NCI-H82 treated with DMSO at 0.1 percent for 48 hours (cell line): Measurements from ENCODE around the gene TESK2.
"Not testable (repeated sequence)": the region's sequence is repeated elsewhere in the genome, so short reads cannot be mapped to it uniquely, and the experiment has no call there.

Source experiments
- DNase-seq: peaks from one replicate; lab custom pipeline; 2025; ENCODE audit not compliant: unreplicated experiment; lab: John Stamatoyannopoulos, UW

TESK2 gene, protein sequence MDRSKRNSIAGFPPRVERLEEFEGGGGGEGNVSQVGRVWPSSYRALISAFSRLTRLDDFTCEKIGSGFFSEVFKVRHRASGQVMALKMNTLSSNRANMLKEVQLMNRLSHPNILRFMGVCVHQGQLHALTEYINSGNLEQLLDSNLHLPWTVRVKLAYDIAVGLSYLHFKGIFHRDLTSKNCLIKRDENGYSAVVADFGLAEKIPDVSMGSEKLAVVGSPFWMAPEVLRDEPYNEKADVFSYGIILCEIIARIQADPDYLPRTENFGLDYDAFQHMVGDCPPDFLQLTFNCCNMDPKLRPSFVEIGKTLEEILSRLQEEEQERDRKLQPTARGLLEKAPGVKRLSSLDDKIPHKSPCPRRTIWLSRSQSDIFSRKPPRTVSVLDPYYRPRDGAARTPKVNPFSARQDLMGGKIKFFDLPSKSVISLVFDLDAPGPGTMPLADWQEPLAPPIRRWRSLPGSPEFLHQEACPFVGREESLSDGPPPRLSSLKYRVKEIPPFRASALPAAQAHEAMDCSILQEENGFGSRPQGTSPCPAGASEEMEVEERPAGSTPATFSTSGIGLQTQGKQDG

DNA sequence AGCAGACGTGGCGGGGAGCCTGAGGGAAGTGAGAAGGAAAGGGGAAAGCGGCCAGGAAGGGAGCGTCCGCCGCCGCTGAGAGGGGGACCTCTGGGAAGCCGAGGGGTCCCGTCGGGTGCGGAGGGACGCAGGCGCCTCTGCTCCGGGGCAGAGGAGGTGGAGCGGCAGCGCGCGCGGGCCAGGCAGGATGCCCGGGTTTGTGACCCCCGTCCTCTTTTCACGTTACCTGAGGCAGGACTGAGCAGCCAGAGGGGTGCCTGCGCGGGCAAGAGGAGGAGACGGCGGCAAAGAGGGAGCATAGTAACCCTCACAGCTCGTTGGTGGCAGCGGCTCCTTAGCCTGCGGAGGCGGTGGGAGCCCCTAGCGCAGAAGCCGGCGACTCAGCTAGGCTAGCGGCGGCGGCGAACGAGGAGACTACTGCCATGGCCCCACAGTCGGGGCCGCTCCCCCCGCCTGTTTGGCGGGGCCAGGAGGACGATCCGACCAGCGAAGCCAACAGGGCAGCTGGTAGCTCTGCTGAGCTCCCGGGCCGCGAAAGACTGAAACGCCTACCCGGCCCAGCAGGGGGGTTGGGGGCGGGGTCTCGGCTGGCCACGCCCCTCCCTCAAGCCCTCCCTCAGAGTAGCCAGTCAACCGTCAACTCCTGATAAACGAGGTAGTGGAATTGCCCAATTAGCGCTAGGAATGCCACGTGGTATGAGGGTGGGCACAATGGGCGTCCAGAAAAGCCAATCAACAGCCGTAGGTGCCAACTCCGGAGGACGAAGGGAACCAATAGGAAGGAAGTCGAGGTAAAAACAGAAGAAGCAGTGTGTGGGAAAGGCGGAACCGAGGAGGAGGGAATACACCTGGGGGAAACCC, at the start of gene TESK2:
TSS of gene TESK2 (minus strand) at position 538 of the 861 bp plus-strand sequence. CDS start 33,378 bp downstream, outside the sequence.
- peak; percentile 100 for DNase-seq

DNA sequence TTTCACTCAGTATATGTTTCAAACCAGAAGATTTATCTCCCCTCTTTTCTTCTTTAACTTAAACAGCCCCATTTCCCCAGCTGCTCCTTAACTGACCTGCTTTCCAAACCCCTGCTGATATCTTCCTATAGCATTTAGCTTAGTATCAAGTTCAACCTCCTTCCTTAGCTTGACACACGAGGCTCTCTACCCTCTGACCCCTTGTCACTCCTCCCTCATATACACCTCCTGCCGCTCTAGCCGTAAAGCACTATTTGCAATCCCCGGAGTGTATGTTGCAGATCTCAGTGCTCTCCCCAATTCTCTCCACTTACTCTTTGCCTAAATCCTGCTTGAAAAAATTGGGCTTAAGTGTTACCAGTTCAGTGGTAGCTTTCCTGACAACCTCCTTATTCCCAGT, 45.9 kb upstream of the TESK2 start:
- DNase-seq, result no peak

DNA sequence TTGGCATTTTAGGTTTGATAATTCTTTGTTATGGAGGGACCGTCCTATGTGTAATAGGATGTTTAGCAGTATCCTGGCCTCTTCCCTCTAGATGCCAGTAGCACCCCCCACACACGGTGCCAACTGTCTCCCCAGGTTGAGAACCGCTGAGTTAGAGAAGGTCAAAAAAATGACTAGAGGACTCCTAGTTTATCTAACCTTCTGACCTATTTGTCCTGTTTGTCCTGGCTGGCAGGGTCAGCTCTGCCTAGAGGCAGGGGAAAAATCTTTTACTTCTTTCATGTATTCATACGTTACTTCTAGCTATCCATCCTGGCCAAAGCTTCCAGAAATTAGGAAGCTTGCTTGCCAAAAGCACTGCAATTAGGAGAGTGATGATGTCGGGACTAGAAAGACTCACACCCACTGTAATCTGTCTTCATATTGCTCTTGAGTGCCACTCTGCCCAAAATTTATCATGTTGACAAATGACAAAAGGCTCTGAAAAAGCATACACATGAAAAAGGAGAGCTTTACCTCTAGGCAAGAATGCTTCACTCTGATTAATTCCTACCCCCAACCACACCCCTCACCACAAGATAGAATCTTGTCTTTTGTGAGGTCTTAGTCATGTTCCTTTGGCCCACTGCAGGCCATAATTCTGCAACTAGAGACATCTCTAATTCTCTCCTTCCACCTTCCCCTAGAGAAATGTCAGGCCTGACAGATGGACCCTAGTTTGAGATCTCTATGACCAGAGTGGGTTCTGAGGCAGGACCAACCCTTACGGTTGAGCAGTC, 45.2 kb upstream of the TESK2 start:
- DNase-seq, result no peak

DNA sequence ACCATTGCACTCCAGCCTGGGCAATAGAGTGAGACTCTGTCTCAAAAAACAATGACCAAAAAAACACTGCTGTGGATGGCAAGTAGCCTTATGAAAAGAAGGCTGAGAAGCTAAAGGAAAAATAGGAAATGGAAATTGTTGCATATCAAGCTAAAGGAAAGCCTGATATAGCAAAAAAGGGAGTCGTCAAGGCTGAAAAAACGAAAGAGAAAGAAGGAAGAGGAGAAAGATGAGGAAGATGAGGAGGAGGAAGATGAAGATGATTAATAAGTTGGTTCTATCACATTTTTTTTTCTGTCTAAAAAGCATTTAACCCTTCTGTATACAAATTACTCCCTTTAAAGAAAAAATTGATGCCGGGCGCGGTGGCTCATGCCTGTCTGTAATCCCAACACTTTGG, 40.9 kb upstream of the TESK2 start:
- DNase-seq, result no peak

DNA sequence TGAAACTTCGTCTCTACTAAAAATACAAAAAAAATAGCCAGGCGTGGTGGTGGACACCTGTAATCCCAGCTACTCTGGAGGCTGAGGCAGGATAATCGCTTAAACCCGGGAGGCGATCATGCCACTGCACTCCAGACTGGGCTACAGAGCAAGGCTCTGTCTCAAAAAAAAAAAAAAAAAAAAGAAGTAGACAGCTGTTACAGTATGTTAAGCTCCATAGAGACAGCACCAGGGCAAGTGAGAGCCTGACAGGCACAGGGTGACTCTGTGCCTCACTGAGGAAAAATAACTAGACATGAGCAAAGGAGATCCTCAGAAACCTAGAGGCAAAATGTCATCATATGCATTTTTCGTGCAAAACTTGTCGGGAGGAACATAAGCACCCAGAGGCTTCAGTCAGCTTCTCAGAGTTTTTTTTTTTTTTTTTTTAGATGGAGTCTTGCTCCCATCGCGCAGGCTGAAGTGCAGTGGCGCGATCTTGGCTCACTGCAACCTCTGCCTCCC, 39.7 kb upstream of the TESK2 start:
- DNase-seq, result peak; percentile 53

DNA sequence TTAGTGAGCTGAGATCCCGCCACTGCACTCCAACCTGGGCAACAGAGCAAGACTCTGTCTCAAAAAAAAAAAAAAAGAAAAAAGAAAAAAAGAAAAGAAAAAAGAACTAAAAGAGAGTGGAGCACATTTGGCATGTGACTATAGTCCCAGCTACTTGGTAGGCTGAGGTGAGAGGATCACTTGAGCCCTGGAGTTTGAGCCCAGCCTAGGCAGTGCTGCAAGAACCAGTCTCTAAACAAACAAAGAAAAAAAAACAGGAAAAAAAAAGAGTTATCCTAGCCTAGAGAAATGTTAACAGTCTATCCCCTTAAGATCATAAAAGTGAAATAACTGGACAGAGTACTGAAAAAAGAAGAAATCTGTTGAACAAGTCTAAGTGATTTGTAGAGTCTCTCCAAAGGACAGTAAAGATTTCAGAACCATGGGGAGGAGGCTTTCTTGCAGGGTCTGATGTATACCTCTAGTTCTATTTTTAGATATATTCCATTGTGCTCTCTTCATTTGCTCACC, 35.2 kb upstream of the TESK2 start:
- no peak for DNase-seq

DNA sequence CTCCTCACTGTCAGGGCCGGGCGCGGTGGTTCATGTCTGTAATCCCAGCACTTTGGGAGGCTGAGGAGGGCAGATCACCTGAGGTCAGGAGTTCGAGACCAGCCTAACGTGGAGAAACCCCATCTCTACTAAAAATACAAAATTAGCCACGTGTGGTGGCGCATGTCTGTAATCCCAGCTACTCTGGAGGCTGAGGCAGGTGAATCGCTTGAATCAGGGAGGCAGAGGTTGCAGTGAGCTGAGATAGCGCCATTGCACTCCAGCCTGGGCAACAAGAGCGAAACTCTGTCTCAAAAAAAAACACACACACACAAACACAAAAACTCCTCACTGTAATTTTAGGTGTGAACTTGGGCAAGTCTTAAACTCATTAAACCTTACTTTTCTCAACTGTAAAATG, 33.0 kb upstream of the TESK2 start:
- not testable (repeated sequence) for DNase-seq

DNA sequence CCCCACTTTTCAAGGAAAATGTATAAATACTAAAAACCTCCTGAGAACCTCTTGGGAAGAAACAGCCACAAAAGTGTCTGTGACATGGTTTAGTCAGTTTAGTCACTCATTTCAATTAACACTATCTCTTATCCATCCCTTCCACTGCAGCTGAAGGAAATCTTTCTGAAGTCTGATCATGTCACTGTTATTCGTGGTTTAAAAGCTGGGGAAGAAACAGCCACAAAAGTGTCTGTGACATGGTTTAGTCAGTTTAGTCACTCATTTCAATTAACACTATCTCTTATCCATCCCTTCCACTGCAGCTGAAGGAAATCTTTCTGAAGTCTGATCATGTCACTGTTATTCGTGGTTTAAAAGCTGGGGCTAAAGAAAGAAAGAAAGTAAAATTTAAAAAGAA, 32.6 kb upstream of the TESK2 start:
- DNase-seq, result not testable (repeated sequence)

DNA sequence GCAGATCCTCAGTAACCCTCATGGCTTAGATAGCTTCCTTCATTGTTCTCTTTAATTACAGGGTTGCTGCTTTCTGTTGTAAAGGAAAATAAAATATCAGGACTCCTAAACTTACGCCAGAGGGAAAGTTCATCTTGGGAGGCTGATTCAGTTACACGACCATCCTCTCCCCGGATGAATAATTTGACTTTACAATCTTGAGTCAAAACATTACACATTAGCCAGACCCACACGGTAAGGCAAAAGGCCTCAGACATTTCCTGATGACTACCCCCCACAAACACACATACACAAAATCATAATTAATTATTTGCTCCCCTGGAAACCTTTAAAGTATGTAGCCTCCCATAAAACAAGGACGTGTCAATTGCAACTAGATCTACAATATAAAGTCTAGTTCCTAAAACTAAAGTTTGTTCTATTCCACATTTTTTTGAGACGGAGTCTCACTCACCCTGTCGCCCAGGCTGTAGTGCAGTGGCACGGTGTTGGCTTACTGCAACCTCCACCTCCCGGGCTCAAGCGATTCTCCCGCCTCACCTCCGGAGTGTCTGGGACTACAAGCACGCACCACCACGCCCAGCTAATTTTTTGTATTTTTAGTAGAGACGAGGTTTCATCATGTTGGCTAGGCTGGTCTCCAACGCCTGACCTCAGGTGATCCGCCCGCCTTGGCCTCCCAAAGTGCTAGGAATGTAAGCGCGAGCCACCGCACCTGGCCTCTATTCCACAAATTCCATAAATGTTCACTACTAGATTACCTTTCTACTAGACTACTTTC, 31.6 kb upstream of the TESK2 start:
- DNase-seq, result no peak

DNA sequence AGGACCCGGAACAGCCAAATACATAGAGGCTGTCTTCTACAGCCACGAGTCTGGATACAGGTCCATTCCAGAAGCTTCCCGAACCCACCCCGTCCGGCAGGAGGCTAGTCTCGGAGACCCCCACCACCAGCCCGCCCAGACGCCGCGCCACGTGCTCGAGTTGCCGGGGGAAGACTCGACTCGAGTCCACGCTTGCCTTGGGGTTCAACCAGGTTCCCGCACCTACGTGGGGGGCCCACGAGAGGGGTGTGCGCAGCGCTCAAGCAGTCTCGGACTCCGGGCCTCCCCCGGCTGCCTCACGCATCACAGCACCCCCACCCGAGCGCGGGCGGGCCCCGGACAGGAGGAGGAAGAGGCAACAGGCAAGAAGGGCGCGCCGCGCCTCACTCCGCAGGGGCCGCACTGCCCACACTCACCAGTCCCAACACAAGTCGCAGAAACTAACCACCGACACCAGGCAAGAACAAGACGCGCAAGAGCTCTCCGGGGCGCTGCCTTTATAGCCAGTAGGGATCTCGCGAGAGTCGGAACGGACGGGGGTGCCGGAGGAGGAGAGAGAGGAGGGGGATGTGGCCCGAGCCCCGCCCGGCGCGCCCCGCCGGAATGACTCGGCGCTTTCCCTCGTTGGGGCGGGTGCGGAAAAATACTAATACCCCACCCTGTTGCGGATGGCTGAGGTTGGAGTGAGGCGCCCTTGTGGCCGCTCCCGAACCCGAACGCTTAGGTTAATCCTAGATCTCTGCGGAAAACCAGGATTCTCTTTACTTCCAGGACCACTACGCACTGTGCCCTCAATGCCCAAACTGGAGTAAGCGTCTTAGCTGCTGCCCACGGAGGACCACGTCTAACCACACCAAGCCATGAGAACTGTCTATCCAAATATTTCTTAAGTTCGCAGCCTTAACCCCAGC, 30.7 kb upstream of the TESK2 start, which contains the start of gene PRDX1:
TSS of gene PRDX1 (minus strand) at position 472 of the 911 bp plus-strand sequence. CDS start 2,841 bp downstream, outside the sequence.
- DNase-seq, result peak; percentile 94

DNA sequence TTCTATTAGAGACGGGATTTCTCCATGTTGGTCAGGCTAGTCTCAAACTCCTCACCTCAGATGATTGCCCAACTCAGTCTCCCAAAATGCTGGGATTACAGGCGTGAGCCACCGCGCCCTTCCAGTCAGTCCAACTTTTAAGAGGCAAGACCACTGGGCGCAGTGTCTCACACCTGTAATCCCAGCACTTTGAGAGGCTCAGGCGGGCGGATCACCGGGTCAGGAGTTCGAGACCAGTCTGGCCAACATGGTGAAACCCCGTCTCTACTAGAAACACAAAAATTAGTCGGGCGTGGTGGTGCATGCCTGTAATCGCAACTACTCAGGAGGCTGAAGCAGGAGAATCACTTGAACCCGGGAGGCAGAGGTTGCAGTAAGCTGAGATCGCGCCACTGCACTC, 28.8 kb upstream of the TESK2 start:
- not testable (repeated sequence) for DNase-seq

DNA sequence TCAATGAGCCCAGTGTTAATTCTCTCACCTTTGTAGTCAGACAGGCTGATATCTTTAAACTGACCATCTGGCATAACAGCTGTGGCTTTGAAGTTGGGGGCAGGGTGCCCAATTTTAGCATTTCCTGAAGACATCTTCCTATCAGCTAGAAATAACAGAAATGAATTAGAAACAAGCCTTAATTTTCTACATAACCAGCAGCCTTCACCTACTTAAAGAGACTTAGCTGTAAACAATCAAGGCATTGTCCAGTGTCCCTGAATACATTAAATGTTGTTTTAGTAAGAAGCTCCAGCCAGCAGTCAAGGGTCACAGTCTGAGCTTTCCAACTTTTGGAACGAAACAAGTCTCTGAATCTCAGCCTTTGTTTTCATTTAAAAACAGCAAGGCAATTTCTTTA, 27.9 kb upstream of the TESK2 start:
- DNase-seq, result peak; percentile 62

DNA sequence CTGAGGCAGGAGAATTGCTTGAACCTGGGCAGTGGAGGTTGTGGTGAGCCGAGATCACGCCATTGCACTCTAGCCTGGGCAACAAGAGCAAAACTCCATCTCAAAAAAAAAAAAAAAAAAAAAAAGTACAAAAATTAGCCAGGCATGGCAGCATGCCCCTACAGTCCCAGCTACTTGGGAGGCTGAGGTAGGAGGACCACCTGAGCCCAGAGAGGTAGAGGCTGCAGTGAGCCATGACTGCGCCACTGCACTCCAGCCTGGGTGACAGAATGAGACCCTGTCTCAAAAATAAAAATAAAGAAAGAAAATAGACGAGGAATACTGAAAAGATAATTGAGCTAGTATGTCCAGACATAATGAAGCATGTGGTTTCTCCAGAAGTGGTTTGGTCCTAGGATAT, 27.4 kb upstream of the TESK2 start:
- not testable (repeated sequence) for DNase-seq

DNA sequence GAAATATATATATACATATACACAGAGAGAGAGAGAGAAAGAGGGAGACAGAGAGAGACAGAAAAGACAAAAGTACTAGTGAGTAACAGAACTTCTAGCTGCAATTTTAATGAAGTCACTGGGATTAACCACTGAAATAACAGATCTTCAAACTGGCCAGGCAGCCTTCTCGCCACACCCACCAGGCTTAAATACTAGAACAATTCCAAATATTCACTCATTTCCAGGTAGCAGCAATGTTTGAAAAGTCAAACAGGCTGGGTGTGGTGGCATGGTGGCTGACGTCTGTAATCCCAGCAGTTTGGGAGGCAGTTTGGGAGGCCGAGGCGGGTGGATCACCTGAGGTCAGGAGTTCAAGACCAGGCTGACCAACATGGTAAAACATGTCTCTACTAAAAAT, 25.5 kb upstream of the TESK2 start:
- no peak for DNase-seq

DNA sequence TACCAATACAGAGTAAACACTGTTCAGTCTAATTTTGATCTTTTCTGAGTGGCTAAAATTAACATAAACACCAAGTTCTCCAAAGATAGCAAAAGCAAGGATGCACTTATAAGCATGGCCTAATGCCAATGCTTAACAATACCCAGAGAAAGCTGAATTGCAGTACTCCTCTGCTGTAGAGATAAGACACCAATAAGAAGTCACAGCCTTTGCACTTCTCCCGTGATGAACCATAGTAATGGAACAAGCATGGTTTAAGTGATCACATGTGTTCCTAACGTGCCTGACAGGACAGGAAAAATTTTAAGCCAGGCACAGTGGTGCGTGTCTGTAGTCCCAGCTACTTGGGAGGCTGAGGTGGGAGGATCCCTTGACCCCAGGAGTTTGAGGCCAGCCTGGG, 25.1 kb upstream of the TESK2 start:
- no peak for DNase-seq

DNA sequence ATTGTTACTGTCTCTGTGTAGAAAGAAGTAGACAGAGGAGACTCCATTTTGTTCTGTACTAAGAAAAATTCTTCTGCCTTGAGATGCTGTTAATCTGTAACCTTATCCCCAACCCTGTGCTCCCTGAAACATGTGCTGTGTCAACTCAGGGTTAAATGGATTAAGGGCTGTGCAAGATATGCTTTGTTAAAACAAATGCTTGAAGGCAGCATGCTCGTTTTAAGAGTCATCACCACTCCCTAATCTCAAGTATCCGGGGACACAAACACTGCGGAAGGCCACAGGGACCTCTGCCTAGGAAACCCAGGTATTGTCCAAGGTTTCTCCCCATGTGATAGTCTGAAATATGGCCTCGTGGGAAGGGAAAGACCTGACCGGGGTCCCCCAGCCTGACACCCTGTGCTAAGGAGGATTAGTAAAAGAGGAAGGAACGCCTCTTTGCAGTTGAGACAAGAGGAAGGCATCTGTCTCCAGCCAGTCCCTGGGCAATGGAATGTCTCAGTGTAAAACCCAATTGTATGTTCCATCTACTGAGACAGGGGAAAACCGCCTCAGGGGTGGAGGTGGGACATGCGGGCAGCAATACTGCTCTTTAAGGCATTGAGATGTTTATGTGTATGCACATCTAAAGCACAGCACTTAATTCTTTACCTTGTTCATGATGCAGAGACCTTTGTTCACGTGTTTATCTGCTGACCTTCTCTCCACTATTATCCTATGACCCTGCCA, 22.7 kb upstream of the TESK2 start:
- peak; percentile 50 for DNase-seq

DNA sequence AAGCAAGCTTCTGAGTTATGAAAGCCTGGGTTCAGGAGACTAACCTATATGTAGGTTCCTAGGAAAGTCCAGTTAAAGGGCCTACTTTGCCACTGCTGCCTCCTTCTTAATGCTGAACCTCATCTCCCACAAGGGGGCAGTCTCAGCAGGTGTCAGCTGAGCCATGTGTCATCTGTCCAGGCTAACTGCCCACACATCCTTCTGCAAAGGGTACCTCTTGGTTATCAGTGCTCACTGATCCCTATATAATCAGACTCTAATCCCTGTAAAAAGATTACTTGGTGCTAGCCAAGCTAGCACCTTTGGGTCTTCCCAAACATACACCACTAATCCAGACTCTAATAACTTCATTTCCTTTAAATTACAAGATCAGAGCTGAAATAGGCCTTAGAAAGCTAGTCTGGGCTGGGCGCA, 21.7 kb upstream of the TESK2 start:
- DNase-seq, result peak; percentile 99

DNA sequence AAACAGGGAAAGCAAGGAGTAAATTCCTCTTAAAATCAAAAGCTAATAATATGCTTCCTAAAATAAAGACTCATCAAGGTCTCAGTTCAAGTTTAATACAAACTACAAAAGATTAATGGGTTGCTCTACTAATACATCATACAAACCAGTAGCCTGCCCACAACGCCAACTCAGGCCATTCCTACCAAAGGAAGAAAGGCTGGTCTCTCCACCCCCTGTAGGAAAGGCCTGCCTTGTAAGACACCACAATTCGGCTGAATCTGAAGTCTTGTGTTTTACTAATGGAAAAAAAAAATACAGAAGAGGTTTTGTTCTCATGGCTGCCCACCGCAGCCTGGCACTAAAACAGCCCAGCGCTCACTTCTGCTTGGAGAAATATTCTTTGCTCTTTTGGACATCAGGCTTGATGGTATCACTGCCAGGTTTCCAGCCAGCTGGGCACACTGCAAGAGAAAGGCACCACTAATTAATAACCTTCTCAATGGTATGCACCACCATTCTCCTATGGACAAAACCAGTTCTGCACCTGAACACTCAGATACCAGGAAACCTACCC, 20.1 kb upstream of the TESK2 start:
- no peak for DNase-seq
